Fibroblast of lung (primary cell): ENCODE data around the gene DSC1. TPM values are rescaled to one million over a fixed set of nuclear protein-coding genes. Genes with fewer than 3 reads are reported as not detected.

Experiments
- DNase-seq, 2 donors: peaks; one replicate each; pipeline versions ENCODE4 v3.0.0 to v3.0.0-alpha.2; 2010; ENCODE audit warnings: low read depth in 2 of 2
- H2AFZ ChIP-seq: 2 replicates; pipeline ENCODE4 v1.5.1; 2012; ENCODE audit warnings: low read length, control low read depth, inconsistent platforms
- H3K27ac ChIP-seq: 2 replicates; pipeline ENCODE4 v1.5.1; 2011; ENCODE audit warnings: low read length, control low read depth; ENCODE audit not compliant: insufficient read depth
- H3K27me3 ChIP-seq: 2 replicates; pipeline ENCODE4 v1.5.1; 2011; ENCODE audit warnings: mild to moderate bottlenecking, low read length; ENCODE audit not compliant: control insufficient read depth, insufficient read depth
- H3K36me3 ChIP-seq: 2 replicates; pipeline ENCODE4 v1.5.1; 2011; ENCODE audit warnings: low read length; ENCODE audit not compliant: control insufficient read depth, insufficient read depth
- H3K4me1 ChIP-seq: 2 replicates; pipeline ENCODE4 v1.5.1; 2011; ENCODE audit warnings: low read length; ENCODE audit not compliant: control insufficient read depth, insufficient read depth; ENCODE audit errors: extremely low read depth
- H3K4me2 ChIP-seq: 2 replicates; pipeline ENCODE4 v1.5.1; 2011; ENCODE audit warnings: low read length, control low read depth; ENCODE audit not compliant: insufficient read depth; ENCODE audit errors: extremely low read depth
- H3K4me3 ChIP-seq, 4 experiments: fragments of 200-600 bp in 1 of 4; sonication (generic) in 1 of 4; replicated peaks in 1 of 4; 2 replicates each; pipeline ENCODE4 v1.5.1; 2011 to 2016; ENCODE audit warnings: low read length in 4 of 4, low read depth in 3 of 4, mild to moderate bottlenecking in 3 of 4, control low read depth in 2 of 4, inconsistent platforms in 1 of 4, mixed read lengths in 1 of 4; ENCODE audit not compliant: insufficient read depth in 1 of 4; ENCODE audit errors: control extremely low read depth in 1 of 4
- H3K79me2 ChIP-seq: 2 replicates; pipeline ENCODE4 v1.5.1; 2012; ENCODE audit warnings: mild to moderate bottlenecking, low read length, inconsistent platforms; ENCODE audit not compliant: control insufficient read depth, insufficient read depth
- H3K9ac ChIP-seq: 2 replicates; pipeline ENCODE4 v1.5.1; 2011; ENCODE audit warnings: mild to moderate bottlenecking, low read length, control low read depth; ENCODE audit not compliant: insufficient read depth
- H3K9me3 ChIP-seq: 2 replicates; pipeline ENCODE4 v1.5.1; 2012; ENCODE audit warnings: low read depth, low read length; ENCODE audit not compliant: control insufficient read depth, insufficient read depth
- H4K20me1 ChIP-seq: 2 replicates; pipeline ENCODE4 v1.5.1; 2011; ENCODE audit warnings: low read length; ENCODE audit not compliant: control insufficient read depth, insufficient read depth; ENCODE audit errors: extremely low read depth
- CTCF ChIP-seq, 2 donors: IDR thresholded peaks in 1 of 2; conservative IDR thresholded peaks in 1 of 2; 1 replicate in 1 of 2; 2 replicates in 1 of 2; pipeline ENCODE4 v1.5.1; 2011 to 2012; ENCODE audit warnings: low read length in 2 of 2, control low read depth in 1 of 2, inconsistent platforms in 1 of 2, low read depth in 1 of 2, mild to moderate bottlenecking in 1 of 2
- EZH2 ChIP-seq: IDR thresholded peaks from 2 replicates; pipeline ENCODE4 v1.5.1; 2012; ENCODE audit warnings: low read length, control low read depth, mild to moderate bottlenecking; ENCODE audit errors: missing control alignments
- polyA plus RNA-seq, 2 donors: library from polyadenylated mRNA; depleted of rRNA in 1 of 2; stranded (reverse) in 1 of 2; unstranded in 1 of 2; fragments of >200 nt; gene quantifications; 2 replicates each; pipeline ENCODE4 v1.2.1, GENCODE V29; 2011 to 2012; ENCODE audit warnings: missing spikeins in 1 of 2
- total RNA-seq: library from RNA; depleted of rRNA; stranded (reverse); fragments of >200 nt; gene quantifications from 2 replicates; pipeline ENCODE4 v1.2.1, GENCODE V29; 2014

DSC1 gene
- total and polyA plus RNA-seq, 2 donors (not counting 1 experiment from before 2014, with no cell fraction given): not detected

GRCh38 chr18:31105733-31106132, 56.9 kb downstream of the DSC1 start:
- H4K20me1 ChIP-seq: no peaks in the 10 kb centered on the region
- no peak for DNase-seq
- no peaks in the 10 kb centered on the region for H3K79me2 ChIP-seq
- no peak overlapping the region for H2AFZ ChIP-seq
- H3K27me3 ChIP-seq: no peaks in the 10 kb centered on the region
- no peak overlapping the region for H3K27ac ChIP-seq
- H3K9me3 ChIP-seq: no peaks in the 10 kb centered on the region
- H3K36me3 ChIP-seq: no peaks in the 10 kb centered on the region
- no peak overlapping the region for H3K9ac ChIP-seq
- H3K4me2 ChIP-seq: no peak overlapping the region
- TF ChIP-seq EZH2 (no peak), CTCF (conservative IDR thresholded peaks at IDR 0.05 in 1 of 2, IDR thresholded peaks at IDR 0.05 in 1 of 2; ENCODE audit: low read depth in 1 of 2, low read length in 2 of 2) (no peak)
- H3K4me3 ChIP-seq: no peak overlapping the region
- H3K4me1 ChIP-seq: no peaks in the 10 kb centered on the region

- H2AFZ ChIP-seq: no peak overlapping the region
- no peak overlapping the region for H3K9ac ChIP-seq
- no peak overlapping the region for H3K4me2 ChIP-seq
- no peaks in the 10 kb centered on the region for H3K79me2 ChIP-seq
- no peaks in the 10 kb centered on the region for H3K9me3 ChIP-seq
- DNase-seq: no peak
- no peaks in the 10 kb centered on the region for H3K36me3 ChIP-seq
- no peaks in the 10 kb centered on the region for H3K27me3 ChIP-seq
- H3K4me3 ChIP-seq: no peak overlapping the region
- H4K20me1 ChIP-seq: no peaks in the 10 kb centered on the region
- H3K27ac ChIP-seq: no peak overlapping the region
- no peak for TF ChIP-seq CTCF (conservative IDR thresholded peaks at IDR 0.05 in 1 of 2, IDR thresholded peaks at IDR 0.05 in 1 of 2; ENCODE audit: low read depth in 1 of 2, low read length in 2 of 2)
- TF ChIP-seq EZH2: no peak
- no peaks in the 10 kb centered on the region for H3K4me1 ChIP-seq
These were observed 58.2 kb downstream of the DSC1 start for GRCh38 chr18:31104444-31104843.

GRCh38 chr18:31103423-31103822, 59.2 kb downstream of the DSC1 start:
- Histone ChIP-seq H3K27me3 (no peaks in the 10 kb centered on the region), H3K4me3 (no peak overlapping the region), H3K79me2 (no peaks in the 10 kb centered on the region), H2AFZ (no peak overlapping the region), H3K36me3 (no peaks in the 10 kb centered on the region), H3K4me1 (no peaks in the 10 kb centered on the region), H3K27ac (no peak overlapping the region), H4K20me1 (no peaks in the 10 kb centered on the region), H3K9me3 (no peaks in the 10 kb centered on the region), H3K9ac (no peak overlapping the region), H3K4me2 (no peak overlapping the region)
- no peak for DNase-seq
- no peak for TF ChIP-seq EZH2
- no peak for TF ChIP-seq CTCF (conservative IDR thresholded peaks at IDR 0.05 in 1 of 2, IDR thresholded peaks at IDR 0.05 in 1 of 2; ENCODE audit: low read depth in 1 of 2, low read length in 2 of 2)
